GM19240 (cell line): Measurements from ENCODE around the gene IRF9.

ENCODE experiments used
- DNase-seq: peaks from one replicate; pipeline ENCODE4 v3.0.0; 2011; ENCODE audit warnings: low spot score; ENCODE audit not compliant: insufficient read length

Gene IRF9

DNA sequence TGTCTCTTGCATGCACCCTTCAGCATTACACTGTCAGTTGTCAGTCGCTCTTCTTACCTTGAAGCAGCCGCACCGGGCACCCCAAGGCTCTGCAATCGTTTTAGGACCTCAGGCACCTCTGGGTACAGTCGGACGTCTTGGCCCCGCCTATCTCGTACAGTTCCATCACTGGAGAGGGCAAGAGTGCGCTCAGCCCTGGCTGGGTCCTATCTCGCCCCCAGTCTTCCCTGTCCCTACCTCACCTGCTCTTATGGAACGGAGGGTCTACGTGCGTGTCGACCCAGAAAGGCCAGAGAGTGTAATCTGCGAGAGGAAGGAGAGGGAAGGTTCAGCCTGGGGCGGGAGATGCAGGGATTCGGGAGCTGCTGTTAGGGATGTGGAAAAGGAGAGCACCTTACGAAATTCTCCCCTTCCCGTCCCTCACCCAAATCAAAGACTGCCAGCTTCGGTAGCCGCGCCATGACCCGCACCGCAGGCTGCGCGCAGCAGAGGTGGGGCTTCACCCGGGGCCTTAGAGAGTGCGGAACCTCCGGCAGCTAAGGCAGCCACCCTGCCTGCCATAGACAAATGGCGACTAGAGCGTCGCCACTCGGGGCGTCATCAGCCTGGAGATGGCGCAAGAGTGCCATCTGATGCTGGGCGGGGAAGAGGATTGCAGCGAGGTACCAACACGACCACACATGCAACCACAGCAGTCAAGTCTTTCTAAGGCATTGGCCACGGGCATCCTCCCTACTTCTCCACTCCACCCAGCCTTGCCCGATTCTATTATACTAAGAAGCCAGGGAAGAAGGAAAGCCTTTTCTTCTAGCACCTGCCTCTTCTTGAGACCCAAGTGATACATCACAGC, 54.7 kb downstream of the IRF9 start, which contains the start of gene MDP1:
TSS of gene MDP1 (minus strand) at position 572 of the 850 bp plus-strand sequence. CDS start at position 461, 111 bp downstream.
- DNase-seq: peak; percentile 84
